Fibroblast of skin of scalp (primary cell): Measurements from ENCODE around the gene DAGLA.

Experiments
- DNase-seq: peaks from one replicate; pipeline ENCODE4 v3.0.0-alpha.2; 2013

The DAGLA gene

DNA sequence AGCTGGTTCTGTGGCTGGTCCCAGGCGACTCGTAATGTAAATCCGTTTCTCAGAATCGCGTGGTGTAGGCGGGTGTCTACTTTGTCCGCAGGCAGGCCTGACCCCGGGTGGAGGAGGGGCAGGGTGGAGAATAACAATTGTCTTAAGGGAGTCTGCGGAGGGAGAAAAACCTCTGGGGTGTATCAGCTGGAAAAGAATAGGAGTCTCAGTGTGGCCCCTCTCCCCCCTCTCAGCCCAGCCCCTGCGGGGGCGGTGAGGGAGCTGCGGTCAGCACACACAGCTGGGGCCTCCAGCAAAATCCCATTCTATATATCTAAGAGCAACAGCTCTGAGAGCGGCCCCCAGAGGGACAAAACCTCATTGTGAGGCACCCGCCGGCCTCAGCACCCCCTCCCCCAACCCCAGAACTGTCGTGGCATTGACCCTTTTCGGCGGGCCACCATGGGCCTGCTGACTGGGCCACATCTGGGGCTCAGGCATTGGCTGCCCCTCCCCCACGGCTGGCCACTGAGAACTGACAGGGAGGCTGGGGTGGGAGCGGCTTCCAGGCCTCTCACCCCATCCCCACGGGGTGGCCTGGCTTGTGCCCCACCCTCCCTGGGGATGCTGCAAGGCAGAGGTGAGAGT lies 69.5 kb downstream of the DAGLA start:
- no peak for DNase-seq

DNA sequence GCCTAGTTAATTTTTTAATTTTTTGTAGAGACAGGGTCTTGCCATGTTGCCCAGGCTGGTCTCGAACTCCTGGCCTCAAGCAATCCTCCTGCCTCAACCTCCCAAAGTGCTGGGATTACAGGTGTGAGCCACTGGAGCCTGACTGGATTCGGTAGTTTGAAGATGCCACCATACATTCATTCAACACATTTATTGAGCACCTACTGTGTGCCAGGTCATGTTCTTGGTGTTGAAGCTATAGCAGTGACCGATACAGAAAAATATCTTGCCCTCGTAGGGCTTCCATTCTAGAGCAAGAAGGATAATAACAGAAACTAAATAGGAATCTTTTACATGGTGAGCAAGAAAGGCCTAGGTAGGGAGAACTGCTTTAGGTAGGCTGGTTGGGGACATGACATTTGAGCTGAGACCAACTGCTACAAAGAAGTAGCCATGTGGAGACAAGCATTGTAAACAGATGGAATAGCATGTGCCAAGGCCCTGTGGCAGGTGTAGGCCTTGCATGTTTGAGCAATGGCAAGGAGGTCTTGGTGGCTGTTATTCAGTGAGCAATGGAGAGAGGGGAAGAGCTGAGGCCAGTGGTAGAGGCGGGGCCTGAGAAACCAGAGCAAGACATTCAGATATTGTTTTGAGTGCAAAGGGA lies 70.6 kb downstream of the DAGLA start:
- DNase-seq, result no peak

DNA sequence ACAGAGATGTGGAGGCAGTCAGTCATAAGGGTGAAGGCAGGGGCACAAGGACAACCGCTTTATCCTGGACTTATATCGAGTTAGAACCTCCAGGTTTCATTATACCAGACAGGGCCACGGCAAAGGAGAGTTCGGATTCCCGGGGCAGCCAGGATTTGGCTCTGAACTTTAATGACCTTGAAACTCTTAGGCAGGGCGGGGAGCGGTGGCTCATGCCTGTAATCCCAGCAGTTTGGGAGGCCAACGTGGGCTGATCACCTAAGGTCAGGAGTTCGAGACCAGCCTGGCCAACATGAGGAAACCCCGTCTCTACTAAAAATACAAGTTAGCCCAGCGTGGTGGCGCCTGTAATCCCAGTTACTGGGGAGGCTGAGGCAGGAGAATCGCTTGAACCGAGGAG lies 71.2 kb downstream of the DAGLA start:
- no peak for DNase-seq

DNA sequence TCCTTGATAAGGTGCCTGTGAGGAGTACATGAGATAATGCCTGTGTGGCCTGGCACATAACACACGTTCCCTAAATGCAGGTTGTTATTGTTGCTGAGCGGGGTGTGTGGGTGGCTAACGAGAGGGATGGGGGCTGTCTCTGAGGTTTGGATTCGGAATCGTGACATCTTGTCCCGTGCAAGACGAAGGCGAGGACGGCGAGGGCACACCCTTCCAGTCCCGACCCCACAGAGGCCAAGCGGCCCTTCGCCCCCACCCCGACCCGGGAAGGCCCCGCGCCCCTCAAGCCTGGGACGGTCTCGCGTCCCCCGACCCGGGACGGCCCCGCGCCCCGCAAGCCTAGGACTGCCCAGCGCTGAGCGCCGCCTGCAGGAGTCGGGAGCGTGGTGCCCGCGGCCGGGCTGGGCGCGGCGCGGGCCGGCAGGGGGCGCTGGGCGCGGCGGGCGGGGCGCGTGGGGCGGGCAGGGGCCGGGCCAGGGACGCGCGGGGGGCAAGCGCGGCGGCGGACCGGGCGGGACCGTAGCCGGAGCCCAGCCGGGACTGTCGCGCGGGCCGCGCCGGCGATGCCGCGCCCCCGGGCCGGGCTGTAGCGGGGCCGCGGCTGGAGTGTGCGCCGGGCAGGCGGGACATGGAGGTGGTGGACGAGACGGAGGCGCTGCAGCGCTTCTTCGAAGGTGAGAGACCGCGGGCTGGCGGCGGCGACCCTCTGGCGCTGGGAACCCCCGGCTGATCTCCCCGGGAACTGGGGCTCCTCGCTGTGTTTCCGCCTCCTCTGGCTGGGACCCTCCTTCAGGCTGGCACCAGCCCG lies 72.1 kb downstream of the DAGLA start, which contains the start of gene MYRF:
Gene MYRF (plus strand): TSS at position 520 of the 808 bp plus-strand sequence. CDS start 109 bp downstream, at position 629.
- DNase-seq, result peak; percentile 55

DNA sequence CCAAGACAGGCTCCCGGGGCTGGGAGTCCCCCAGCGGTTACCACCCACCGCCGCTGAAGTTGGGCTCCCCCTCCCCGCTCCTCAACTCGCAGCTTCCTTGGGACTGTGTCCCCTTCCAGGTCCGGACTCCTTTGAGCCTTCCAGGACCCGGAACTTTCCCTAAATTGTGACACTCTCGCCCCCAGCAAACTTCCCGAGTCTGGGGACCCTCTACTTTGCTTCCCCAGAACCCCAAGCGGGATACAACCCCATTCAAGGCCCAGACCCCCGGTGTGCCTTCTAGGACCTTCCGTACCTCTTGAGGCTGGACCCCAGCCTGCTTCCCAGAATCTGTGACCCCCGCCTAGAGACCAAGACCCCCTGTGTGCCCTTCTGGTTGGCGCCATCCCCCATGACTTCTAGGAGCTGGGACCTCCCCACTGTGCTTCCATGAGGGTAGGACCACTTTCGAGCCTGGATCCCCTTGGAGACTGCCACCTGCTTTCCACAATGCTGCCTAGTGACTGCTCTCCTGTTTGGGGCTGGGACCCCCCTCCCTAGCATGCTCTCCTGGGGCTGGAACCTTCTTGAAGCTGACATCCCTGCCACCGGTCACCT lies 72.8 kb downstream of the DAGLA start:
- DNase-seq, result no peak

DNA sequence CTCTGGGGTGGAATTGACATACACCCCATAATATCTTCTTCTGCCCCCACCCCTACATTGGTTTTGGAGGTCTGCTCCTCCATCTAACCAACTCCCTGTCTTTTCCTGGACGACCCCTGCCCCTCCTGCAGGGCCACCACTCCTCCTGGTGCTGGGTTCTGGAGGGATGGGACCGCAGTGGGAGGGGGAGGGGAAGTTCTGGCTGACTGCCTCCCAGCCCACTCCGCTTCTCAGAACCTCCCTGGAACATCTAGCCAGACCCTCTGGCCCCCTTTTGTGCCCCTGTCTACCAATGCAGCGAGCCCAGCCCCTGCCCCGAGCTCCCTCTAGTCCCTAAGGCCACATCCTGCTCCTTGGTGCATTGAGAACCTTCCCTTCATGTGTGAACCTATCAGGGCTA lies 73.5 kb downstream of the DAGLA start:
- DNase-seq, result no peak

DNA sequence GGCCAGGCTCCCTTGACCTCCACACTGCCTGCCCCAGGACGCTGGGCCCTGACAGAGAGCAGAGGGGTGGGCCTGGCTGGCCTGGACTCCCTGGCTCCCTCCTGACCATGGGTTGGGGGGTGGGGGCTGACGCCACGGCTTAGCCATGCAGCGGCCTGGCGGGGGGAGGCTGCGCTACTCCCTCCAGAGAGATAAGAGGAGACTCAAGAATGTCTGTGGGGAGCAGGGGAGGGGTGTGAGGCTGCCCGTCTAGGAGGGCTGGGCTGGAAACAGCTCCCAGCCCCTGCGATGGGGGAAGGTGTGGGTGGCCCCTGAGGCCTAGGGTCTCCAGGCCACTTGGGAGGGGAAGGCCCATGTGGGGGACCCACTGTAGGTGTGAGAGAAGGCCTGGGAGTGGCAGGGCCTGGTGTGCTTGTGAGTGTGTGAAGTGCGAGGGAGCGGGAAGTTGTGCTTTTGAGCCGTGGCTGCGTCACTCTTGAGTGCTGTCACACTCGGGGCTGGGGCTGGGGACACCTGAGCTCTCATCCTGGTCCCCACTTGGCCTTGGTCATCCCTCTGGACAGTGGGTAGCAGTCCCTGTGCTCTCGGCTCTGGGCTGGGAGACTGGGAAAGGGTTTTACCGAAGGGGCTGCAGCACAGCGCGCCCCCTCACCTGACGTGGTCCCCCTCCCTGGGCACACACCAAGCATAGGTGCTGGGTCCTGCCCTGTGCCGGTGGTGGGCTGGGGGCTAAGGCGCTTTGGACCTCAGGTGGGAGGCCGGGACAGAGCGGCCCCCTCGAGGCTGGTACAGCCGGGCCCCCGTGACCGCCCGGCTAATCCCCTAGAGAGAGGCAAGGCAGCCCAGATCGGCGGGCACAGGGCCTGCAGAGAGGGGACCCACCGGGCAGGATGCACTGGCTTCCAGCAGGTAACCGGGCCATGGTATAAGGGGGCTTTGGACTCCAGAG lies 74.6 kb downstream of the DAGLA start:
- peak; percentile 49 for DNase-seq

DNA sequence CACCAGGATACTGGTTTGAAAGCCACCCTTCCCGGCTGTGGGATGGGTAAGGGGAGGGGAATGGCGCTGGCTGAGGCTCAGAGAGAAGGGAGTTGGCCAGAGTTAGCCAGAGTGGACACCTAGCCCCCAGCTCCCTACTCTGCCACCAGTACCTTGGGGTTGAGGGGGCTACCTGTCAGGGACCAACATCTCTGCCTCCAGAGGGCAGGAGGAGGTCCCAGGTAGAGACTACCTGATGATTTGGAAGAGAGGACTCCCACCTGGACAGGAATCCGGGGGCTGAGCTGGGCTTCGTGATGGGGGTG lies 75.9 kb downstream of the DAGLA start:
- DNase-seq, result no peak

DNA sequence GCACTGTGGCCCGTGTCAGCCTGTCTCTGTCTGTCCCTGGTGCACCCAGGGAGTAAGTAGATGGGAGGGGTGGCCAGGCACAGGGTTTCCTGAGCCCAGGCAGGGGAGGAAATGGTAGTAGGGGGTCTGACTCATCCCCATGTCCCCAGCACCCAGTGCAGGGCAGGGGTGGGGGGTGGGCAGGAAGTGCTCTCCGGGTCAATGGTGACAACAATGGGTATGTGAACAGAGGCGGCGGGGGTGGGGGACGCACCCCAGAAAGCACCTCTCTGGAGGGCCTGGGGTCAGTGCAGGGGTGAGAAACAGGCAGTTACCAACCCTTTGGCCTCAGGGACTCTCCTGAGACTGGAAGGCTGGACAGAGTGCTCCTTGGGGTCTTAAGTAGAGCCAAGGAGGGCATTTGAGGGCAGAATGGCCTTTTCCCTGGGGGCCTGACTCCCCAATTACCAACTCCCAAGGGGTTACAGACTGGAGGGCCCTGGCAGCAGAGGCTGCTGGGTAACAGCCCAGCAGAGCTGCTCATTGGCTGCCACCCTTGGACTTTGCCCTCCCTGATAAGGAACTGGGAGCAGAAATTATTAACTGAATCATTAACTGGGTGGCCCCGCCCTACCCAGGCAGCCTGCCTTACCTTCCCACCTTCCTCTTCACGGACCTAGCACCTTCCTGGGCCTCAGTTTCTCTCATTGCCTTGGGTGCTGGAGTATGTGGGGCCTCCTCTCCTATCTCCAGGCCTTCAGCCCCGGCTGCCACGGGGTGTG lies 76.4 kb downstream of the DAGLA start:
- peak; percentile 78 for DNase-seq

DNA sequence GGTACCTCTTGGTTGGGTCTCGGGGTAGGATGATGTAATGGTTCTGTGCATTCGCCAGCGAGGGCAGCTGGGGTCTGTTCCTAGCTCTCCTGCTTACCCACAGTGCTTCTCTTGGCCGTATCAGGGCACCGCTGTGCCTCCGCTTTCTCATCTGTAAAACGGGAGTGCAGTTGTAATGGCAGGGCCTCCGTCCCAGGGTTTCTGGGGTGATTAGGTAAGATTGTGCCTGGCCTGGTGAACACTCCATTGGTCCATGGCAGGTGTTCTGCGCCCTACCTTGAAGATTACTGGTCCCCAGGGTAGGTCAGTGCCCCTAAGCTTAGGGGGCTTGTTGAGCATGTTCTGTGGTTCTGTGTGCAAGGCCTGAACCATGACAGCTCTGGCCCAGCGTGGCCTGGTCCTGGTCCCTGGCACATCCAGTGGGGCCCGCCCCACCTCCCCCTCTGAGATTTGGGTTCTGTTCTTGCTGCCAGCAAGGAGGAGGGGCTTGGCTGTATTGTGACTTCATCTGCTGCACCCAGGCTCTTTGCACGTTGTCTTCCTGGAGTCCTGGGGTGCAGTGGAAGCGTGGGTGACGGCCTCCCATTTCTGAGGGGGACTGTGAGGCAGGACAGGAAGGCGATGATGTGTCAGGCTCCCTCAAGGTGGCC lies 77.1 kb downstream of the DAGLA start:
- DNase-seq, result no peak

DNA sequence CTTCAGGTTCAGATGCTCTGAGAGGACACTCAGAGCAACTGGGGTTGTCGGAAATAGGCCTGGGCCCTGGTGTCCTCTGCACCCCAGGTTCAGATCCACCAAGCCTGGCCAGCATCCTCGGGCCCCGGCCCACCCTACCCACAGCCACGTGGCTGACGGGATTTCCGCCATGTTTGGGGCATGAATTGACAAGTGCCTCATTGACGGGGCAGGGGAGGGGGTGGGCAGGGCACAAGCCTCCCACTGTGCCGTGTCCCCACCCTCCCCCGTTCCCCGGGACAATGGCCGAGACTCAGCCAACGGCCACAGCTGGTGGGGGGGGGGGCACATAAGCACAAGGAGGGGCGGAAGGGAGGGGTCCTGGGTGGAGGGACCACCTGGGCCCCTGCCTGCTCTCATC lies 80.8 kb downstream of the DAGLA start:
- DNase-seq, result no peak

DNA sequence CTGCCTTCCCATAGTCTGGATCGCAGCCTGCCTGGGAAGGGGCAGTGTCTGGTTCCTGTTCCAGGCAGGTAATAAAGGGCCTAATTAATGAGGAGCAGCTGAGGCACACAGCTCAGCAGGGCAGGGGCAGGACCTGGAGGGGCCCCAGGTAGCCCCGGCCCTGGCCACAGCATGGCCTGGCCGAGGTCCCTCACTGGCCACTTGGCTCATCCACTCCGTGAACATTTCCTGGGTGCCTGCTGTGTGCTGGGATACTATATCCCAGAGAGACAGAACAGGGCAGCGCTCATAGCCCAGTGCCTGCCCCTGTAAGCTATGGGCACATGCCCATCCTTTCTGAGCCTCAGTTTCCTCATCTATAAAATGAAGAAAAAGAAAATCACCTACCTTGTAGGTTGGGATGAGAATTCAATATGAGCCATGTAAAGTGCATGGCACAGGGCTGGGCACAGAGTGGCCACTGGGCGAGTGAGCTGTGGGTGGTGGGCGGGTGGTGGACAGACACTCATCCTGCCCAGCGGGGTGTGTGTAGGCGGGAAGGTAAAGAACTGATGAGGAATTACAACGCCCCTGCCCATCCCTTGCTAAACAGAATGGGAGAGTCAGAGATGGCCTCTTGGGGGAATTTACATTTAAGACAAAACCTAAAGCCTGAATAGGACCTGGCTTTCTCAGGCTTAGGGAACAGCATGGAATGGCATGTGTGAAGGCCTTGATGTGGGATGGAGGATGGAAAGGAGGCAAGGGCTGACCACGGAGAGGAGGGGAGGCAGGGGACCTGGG lies 81.4 kb downstream of the DAGLA start:
- DNase-seq, result no peak

DNA sequence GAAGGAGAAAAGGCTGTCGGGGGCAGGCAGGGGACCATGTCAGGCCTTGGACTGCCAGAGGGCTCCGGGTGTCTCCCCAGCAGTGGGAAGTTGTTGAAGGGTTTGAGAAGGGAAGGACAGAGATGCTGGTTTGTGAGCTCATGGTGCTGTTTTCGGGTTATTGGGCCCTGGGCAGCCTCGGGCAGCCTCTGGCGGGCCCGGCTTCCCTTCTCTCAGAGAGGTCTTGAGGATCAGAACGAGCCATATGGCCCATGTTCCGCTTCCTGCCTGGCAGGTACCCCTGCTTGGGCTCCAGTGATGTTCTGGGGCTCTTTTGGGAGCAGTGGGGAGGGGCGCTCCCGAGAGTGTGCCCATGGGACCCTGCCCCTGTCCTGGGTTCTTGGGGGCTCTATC lies 82.0 kb downstream of the DAGLA start:
- DNase-seq, result no peak

DNA sequence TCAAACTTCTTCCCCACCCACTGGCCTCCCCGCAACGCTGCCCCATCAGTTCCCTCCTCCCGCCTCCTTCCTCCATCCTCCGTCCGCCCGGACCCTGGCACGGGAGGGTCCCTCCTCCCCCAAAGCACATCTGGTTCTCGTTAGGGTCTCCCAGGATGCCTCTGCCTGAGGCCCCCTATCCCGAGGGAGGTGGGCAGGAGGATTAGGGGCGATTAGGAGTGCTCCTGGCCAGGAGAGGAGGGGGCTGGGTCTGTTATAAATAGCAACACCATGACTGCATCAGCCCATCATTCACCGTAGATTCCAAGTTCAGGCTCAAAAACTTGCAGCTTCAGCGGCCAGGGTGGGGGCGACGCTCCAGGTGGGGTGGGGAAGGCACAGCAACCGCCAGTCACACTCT lies 82.6 kb downstream of the DAGLA start:
- peak; percentile 17 for DNase-seq

DNA sequence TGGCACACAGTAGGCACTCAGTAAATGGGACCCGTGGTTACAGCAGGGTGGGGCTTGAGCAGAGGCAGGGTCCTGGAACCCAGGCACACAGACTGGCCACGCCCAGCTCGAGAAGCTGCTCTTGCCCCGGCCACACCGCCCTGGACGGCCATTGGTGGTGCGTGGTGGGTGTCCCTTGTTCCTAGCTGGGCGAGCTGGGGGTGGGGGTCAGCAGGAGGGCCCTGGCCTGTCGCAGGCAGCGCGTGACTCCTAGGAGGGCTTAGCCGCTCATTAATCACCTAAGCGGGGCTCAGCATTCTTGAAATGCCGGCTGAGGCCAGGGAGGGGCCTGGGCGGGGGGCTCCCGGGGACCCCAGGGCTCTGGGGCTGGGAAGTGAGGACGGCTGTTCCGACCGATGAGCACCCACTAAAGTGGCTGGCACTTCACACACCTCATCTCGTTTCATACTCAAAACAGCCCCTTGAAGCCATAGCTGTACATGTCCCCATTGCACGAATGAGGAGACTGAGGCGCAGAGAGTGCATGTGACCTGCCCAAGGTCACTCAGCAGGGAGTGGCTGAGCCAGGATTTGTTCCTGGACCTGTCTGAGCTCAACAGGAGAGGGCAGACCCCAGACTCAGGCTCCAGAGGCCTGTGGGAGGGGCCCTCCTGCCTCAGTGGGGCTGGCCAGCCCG lies 83.9 kb downstream of the DAGLA start:
- no peak for DNase-seq

DNA sequence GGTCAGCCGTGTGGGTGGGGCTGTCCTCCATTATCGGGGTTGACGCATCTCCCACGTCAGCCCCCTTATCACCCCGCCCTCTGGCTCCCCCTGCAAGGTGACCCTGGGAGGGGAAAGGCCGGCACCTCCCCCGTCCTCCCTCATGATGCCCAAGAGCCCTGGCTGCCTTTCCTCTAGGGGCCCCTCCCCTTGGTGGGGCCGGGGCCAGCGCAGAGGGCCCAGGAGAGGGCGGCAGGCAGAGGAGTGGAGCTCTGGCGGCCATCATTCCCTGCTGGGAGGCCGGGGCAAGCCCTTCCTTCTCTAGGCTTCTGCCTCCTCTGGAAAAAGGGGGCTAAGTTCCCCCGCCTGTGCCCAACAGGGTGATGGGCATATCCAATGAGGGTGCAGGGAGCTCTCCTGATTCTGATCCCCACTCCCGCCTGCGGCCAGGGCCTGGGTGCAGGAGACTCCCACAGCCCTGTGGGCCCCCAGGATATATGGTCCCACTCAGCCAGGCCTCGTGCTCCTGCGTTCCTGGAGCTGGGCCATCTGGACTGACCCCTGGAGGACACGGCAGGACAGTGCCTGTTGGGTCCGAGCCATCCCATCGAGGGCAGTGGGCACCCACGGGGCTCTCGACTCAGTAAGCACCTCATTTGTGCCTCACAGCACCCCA lies 84.5 kb downstream of the DAGLA start:
- DNase-seq, result no peak

DNA sequence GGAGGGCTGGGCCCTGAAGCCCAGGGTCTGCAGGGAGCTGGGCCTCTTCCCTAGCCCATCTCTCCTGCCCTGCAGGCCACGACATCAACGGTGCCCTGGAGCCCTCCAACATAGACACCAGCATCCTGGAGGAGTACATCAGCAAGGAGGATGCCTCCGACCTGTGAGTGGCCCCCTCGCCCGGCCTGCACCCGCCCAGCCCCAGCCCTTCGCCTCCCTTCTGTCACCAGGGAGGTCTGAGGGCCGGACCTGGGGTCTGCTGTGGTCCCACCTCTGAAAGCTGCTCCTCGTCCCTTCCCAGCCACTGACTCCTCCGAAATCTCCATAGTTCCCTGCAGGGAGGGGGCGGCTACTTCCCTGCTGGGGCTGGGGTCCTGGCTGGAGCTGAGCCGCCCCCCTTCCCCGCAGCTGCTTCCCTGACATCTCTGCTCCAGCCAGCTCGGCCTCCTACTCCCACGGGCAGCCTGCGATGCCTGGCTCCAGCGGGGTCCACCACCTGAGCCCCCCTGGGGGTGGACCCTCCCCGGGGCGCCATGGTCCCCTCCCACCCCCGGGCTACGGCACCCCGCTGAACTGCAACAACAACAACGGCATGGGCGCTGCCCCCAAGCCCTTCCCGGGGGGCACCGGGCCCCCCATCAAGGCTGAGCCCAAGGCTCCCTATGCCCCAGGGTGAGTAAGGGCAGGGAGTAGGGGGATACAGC lies 85.5 kb downstream of the DAGLA start:
- DNase-seq, result no peak

DNA sequence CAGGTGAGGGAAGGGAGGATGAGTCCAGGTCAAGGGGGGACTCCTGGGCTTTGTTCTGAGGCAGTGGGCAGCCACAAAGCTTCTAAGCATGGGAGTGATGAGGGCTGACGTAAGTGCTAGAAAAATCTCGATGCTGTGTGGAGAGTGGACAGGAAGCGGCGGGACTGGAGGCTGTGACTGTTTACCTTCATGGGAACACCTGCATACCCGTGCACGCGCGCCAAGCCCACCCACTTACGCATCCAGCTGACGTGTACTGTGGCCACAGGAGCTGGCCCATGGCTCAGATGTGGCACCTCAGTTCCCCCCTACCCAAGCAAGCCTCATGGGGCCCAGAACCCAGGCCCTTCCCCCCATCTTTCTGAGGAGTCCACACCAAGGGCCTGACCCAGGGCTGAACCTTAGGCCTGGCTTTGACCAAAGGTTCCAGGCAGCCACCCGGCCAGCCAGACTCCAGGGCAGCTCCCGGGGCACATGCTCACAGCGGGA lies 86.2 kb downstream of the DAGLA start:
- no peak for DNase-seq
